ENCODE data around the gene PLEKHN1.
"Not testable (repeated sequence)": the region's sequence is repeated elsewhere in the genome, so short reads cannot be mapped to it uniquely, and the experiment has no call there.

DNA sequence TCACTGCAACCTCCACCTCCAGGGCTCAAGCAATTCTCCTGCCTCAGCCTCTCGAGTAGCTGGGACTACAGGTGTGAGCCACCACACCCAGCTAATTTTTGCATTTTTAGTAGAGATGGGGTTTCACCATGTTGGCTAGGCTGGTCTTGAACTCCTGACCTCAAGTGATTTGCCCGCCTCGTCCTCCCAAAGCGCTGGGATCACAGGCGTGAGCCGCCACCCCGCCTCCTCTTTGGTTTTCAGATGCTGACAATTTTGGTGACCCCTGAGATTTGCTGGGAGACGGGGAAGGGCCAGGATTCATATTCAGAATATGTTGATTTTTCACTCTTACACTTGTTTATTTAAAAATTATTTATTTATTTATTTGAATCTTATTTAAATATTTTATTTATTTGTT lies 43.8 kb downstream of the PLEKHN1 start:
- not testable (repeated sequence) for TF ChIP-seq CTBP1 (IDR thresholded peaks at IDR 0.05; ENCODE audit: borderline replicate concordance); ELF4 (IDR thresholded peaks at IDR 0.05); BHLHE40 (IDR thresholded peaks at IDR 0.05; ENCODE audit: borderline replicate concordance); FOXA1 (IDR thresholded peaks at IDR 0.05)

All from HEK293T (cell line).